Uterus (tissue), 4 donors: Measurements from ENCODE around the gene CYB561. TPM values are rescaled to one million over a fixed set of nuclear protein-coding genes. Genes with fewer than 3 reads are reported as not detected.

Source experiments
- DNase-seq, 2 donors: peaks; one replicate each; pipeline ENCODE4 v3.0.0-alpha.2; 2019 to 2020
- H3K27ac ChIP-seq, 2 donors: fragments of 200-600 bp; sonication (generic); 1 replicate in 1 of 2; 2 replicates in 1 of 2; pipeline ENCODE4 v1.5.1; 2016 to 2018
- H3K27me3 ChIP-seq, 2 donors: fragments of 200-600 bp; sonication (generic); one replicate each; pipeline ENCODE4 v1.5.1; 2018 to 2019; ENCODE audit warnings: control low read depth in 1 of 2
- H3K36me3 ChIP-seq, 2 donors: fragments of 200-600 bp; sonication (generic); one replicate each; pipeline ENCODE4 v1.5.1; 2019; ENCODE audit warnings: control low read depth in 1 of 2
- H3K4me1 ChIP-seq, 2 donors: fragments of 200-600 bp; sonication (generic); one replicate each; pipeline ENCODE4 v1.5.1; 2018 to 2019; ENCODE audit warnings: control low read depth in 1 of 2
- H3K4me3 ChIP-seq, 2 donors: fragments of 200-600 bp; sonication (generic); 1 replicate in 1 of 2; 2 replicates in 1 of 2; pipeline ENCODE4 v1.5.1; 2018 to 2019; ENCODE audit warnings: mild to moderate bottlenecking in 1 of 2
- H3K9me3 ChIP-seq, 2 donors: fragments of 200-600 bp; sonication (generic); one replicate each; pipeline ENCODE4 v1.5.1; 2019; ENCODE audit warnings: control low read depth in 1 of 2
- POLR2A ChIP-seq, 2 donors: fragments of 450-650 bp; IDR thresholded peaks; one replicate each; pipeline ENCODE4 v1.6.1; 2016; ENCODE audit warnings: antibody characterized with exemption in 2 of 2, mild to moderate bottlenecking in 1 of 2, moderate library complexity in 1 of 2
- intact Hi-C: fragments of 100-400 bp; cut with DNase I; formaldehyde crosslinking; loops from one replicate; pipeline ENCODE4 v1.15.1; 2023; ENCODE audit warnings: low total_unique reads
- total RNA-seq, 4 donors: library from RNA; depleted of rRNA in 3 of 4; stranded (reverse); fragments of >200 nt in 3 of 4; gene quantifications; one replicate each; pipeline versions ENCODE4 v1.1.0 to v1.2.4, GENCODE V29; 2014 to 2023
- TF ChIP-seq, protein P1 (sequence below), 4 experiments: fragments of 200-600 bp in 2 of 4; fragments of 450-650 bp in 2 of 4; sonication (generic) in 2 of 4; IDR thresholded peaks; one replicate each; pipeline ENCODE4 v1.5.1; 2016 to 2019; ENCODE audit warnings: antibody characterized with exemption in 4 of 4, mild to moderate bottlenecking in 2 of 4, moderate library complexity in 1 of 4
- donor health status: DM: yes; HTN: yes; CAD: no.

CYB561 gene
- total RNA-seq, 4 donors from 2014 or later: 15.0 to 19.5 (median 16.5) TPM

DNA sequence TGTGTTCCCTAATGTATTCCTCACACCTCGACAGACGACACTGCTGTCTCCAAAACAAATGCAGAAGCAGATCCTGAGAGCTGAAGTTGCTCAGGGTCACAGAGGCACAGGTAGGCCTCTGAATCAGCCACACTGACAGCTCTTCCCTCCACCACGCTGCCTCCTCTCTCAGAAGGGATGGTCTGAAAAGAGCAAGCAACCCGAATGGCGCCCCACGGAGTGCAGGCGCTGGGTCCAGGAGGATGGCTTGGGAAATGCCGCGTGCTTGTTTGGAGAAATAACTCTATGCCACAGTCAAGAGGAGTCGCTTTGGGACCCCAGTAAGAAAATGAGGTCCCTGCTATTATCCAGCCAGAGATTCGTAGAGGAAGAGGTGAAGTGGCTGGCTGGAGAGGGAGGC is 15.9 kb downstream of the CYB561 start:
- no peaks in the 10 kb centered on the region for H3K9me3 ChIP-seq
- H3K27ac ChIP-seq: no peak overlapping the region
- DNase-seq: no peak
- no peaks in the 10 kb centered on the region for H3K27me3 ChIP-seq
- H3K4me3 ChIP-seq: no peak overlapping the region
- no peak for TF ChIP-seq POLR2A (IDR thresholded peaks at IDR 0.05)
- TF ChIP-seq, protein P1, sequence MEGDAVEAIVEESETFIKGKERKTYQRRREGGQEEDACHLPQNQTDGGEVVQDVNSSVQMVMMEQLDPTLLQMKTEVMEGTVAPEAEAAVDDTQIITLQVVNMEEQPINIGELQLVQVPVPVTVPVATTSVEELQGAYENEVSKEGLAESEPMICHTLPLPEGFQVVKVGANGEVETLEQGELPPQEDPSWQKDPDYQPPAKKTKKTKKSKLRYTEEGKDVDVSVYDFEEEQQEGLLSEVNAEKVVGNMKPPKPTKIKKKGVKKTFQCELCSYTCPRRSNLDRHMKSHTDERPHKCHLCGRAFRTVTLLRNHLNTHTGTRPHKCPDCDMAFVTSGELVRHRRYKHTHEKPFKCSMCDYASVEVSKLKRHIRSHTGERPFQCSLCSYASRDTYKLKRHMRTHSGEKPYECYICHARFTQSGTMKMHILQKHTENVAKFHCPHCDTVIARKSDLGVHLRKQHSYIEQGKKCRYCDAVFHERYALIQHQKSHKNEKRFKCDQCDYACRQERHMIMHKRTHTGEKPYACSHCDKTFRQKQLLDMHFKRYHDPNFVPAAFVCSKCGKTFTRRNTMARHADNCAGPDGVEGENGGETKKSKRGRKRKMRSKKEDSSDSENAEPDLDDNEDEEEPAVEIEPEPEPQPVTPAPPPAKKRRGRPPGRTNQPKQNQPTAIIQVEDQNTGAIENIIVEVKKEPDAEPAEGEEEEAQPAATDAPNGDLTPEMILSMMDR (IDR thresholded peaks at IDR 0.05): no peak
- intact Hi-C loops: no loop called here
- H3K36me3 ChIP-seq: no peaks in the 10 kb centered on the region
- peaks cover 0 to 4% of the 10 kb centered on the region in 2 donors for H3K4me1 ChIP-seq

DNA sequence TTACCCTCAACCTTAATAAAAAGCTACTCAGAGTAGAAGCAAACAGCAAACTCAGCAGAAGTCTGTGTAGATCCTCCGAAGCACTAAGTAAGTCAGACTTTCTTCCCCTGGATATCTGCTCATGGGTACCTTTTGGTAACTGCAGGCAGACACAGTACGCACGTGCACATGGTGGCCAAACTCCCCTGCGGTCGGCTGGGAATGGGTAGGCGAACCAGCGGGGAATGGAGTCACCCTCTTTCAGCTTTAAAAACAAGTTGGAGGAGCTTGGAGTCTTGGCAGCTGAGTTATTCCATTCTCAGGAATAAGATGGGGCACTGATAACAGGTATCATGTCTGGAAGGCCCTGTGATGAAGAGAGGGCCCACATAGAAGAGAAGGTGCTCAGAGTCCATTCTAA is 16.3 kb downstream of the CYB561 start:
- H3K4me3 ChIP-seq: no peak overlapping the region
- TF ChIP-seq, protein P1 (IDR thresholded peaks at IDR 0.05): no peak
- TF ChIP-seq POLR2A (IDR thresholded peaks at IDR 0.05): no peak
- H3K36me3 ChIP-seq: no peaks in the 10 kb centered on the region
- peaks cover 0 to 4% of the 10 kb centered on the region in 2 donors for H3K4me1 ChIP-seq
- no peaks in the 10 kb centered on the region for H3K27me3 ChIP-seq
- no peak overlapping the region for H3K27ac ChIP-seq
- intact Hi-C loops: loop anchor here (5.0 kb wide), 1 partner anchor 183 kb away; no protein-coding TSS in a partner anchor
- H3K9me3 ChIP-seq: no peaks in the 10 kb centered on the region
- no peak for DNase-seq

DNA sequence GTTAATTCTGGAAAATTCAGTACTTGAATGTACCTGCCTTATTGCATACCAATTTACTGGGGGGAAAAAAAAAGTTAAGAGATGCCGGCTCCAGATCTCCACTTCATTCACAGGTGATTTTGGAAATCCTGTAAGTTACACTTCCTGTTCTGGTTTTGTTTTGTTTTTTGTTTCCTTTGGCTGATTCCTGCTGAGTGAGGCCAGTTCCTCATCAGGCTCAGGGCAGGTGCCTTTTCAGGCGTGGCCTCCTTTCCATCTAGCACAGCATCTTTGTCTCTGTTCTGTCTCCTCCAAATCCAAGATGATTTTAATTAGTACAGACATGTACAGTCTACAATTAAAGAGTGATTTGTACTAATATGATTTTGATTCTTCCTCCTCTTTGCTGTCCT is 19.2 kb downstream of the CYB561 start:
- no peak overlapping the region for H3K27ac ChIP-seq
- intact Hi-C loops: loop anchor here (5.0 kb wide), 1 partner anchor 185 kb away; no protein-coding TSS in a partner anchor
- TF ChIP-seq, protein P1 (IDR thresholded peaks at IDR 0.05): no peak
- no peak for TF ChIP-seq POLR2A (IDR thresholded peaks at IDR 0.05)
- no peak for DNase-seq
- no peaks in the 10 kb centered on the region for H3K9me3 ChIP-seq
- H3K27me3 ChIP-seq: no peaks in the 10 kb centered on the region
- no peaks in the 10 kb centered on the region for H3K36me3 ChIP-seq
- no peaks in the 10 kb centered on the region for H3K4me1 ChIP-seq
- H3K4me3 ChIP-seq: no peak overlapping the region

DNA sequence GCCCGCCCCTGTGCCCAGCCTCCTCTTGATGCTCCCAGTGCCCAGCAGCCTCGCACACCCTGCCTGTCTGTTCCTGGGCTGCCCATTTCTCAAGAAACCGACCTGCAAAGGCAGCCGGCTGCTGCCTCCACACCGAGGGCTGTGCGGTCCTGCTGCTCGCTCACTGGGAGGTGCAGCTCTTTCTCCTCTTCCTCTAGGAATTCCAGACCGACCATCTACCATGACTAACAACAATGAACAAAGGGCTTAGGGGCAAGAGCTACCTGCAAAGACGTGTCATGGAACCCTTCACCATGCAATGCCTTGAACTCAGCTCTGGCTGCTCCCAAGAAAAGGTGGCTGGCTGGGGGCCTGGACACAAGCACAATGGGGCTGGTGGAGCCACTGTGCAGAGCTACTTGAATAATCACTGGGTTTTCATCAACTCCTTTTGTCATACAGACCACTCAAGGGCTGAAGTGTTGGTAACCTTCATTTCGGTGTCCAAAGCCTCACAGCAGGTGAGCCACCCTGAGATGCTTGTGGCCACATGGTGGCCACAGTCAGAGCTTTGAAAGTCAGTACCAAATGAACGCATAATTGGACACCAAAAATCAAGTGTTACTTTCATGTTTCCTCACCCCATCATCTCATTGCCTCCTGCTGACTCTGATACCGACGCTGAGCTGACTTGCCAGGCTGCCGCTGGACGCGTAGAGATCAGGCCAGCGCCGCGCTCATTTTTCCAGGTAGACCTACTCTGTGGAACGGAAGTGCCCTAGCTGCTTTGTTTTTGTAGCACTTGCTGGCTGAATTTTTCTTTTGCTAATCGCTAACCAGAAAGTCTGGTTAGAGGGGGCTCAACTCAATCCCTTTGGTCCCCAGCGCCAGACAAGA is 19.8 kb downstream of the CYB561 start:
- no peaks in the 10 kb centered on the region for H3K4me1 ChIP-seq
- DNase-seq: no peak
- H3K36me3 ChIP-seq: no peaks in the 10 kb centered on the region
- no peak overlapping the region for H3K27ac ChIP-seq
- no peaks in the 10 kb centered on the region for H3K9me3 ChIP-seq
- H3K4me3 ChIP-seq: no peak overlapping the region
- intact Hi-C loops: loop anchor here (5.0 kb wide), 1 partner anchor 186 kb away; no protein-coding TSS in a partner anchor
- TF ChIP-seq, protein P1 (IDR thresholded peaks at IDR 0.05): no peak
- no peak for TF ChIP-seq POLR2A (IDR thresholded peaks at IDR 0.05)
- no peaks in the 10 kb centered on the region for H3K27me3 ChIP-seq

DNA sequence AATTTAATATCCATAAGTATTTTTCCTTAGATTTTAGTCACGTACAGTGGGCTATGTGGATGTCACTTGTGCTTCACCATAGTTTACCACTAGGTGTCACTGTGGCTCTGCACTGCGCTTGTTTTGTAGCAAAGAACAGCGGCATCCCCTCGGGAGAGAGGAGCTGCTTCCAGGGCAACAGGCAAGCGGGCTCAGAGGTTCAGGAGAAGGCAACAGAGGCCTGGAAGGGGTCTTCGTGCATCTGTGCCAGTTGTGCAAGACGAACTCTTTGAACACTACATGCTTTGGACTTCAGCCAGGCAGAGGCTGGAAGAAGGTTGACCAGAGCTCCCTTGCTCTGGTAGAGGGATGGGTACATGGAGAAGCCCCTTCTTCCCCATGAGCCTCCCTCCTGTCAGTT is 20.6 kb downstream of the CYB561 start:
- Histone ChIP-seq H3K9me3 (no peaks in the 10 kb centered on the region), H3K4me1 (no peaks in the 10 kb centered on the region), H3K4me3 (no peak overlapping the region), H3K27me3 (no peaks in the 10 kb centered on the region), H3K27ac (no peak overlapping the region), H3K36me3 (no peaks in the 10 kb centered on the region)
- DNase-seq: peak; percentile 77 to 82
- TF ChIP-seq, protein P1 (IDR thresholded peaks at IDR 0.05): peak; percentile 90 to 96 (median 94)
- TF ChIP-seq POLR2A (IDR thresholded peaks at IDR 0.05): no peak
- intact Hi-C loops: loop anchor here (5.0 kb wide), 1 partner anchor 187 kb away; no protein-coding TSS in a partner anchor
